ENCODE results near the gene NEGR1.

- no peak for TF ChIP-seq CTCF (IDR thresholded peaks at IDR 0.05)
- TF ChIP-seq EP300 (IDR thresholded peaks at IDR 0.05) = no peak
Measured at GRCh38 chr1:72122099-72122880, 160.0 kb downstream of the NEGR1 start.

All from ovary (tissue), 3 donors.